ENCODE data around the gene ERC1. TPM values are rescaled to one million over a fixed set of nuclear protein-coding genes. Genes with fewer than 3 reads are reported as not detected.

The ERC1 gene
- polyA plus RNA-seq, 2 of the 4 experiments (the other 2 are of a cell fraction) = 14.2 to 20.9 TPM

- no peak for FAIRE-seq
- Histone ChIP-seq H3K4me2 (no peak overlapping the region), H3K4me1 (no peaks in the 10 kb centered on the region), H3K9me3 (no peaks in the 10 kb centered on the region), H3K4me3 (no peak overlapping the region), H3K27ac (no peak overlapping the region)
- no peak for ATAC-seq
- no peak for DNase-seq (ENCODE audit: low read depth in 1 of 2, low spot score in 1 of 2)
- TF ChIP-seq FOXS1 (CRISPR knock-in tag; IDR thresholded peaks at IDR 0.05) = no peak
- no peak for TF ChIP-seq CEBPB (IDR thresholded peaks at IDR 0.05)
- TF ChIP-seq POLR2AphosphoS2 (conservative IDR thresholded peaks at IDR 0.05; ENCODE audit: low read length) = no peak
- no peak for TF ChIP-seq SMC3 (IDR thresholded peaks at IDR 0.05)
- TF ChIP-seq SREBF2 (IDR thresholded peaks at IDR 0.05) = no peak
- TF ChIP-seq JUN (IDR thresholded peaks at IDR 0.05) = no peak
- no peak for TF ChIP-seq MAFK (IDR thresholded peaks at IDR 0.05; ENCODE audit: partially characterized antibody)
- TF ChIP-seq REST (IDR thresholded peaks at IDR 0.05) = no peak
- no peak for TF ChIP-seq MAZ (IDR thresholded peaks at IDR 0.05; ENCODE audit: borderline replicate concordance, low read depth, low read length)
- no peak for TF ChIP-seq HEYL (CRISPR knock-in tag; IDR thresholded peaks at IDR 0.05)
- 85% methylated on average over 8 of the region's 8 CpGs for WGBS (ENCODE audit: missing lambda C conversion rate)
- CTCF ChIA-PET = interaction anchor here (0.8 to 1.6 kb wide), 2 partner anchors 56 to 409 kb away, joined by 3 to 4 read pairs; no protein-coding TSS in a partner anchor
- POLR2A ChIA-PET = no interaction called here
Observed at GRCh38 chr12:1173781-1174617, 183.0 kb downstream of the ERC1 start.

GRCh38 chr12:1174659-1175058, 183.6 kb downstream of the ERC1 start:
- TF ChIP-seq EHMT2 (IDR thresholded peaks at IDR 0.05; ENCODE audit: low read depth) = no peak
- no peak for TF ChIP-seq MAZ (IDR thresholded peaks at IDR 0.05; ENCODE audit: borderline replicate concordance, low read depth, low read length)
- no peak for TF ChIP-seq ZFP36 (IDR thresholded peaks at IDR 0.05; ENCODE audit: borderline replicate concordance, partially characterized antibody)
- TF ChIP-seq E2F6 (IDR thresholded peaks at IDR 0.05; ENCODE audit: borderline replicate concordance, low read depth) = no peak
- no peak for TF ChIP-seq JUNB (IDR thresholded peaks at IDR 0.05)
- TF ChIP-seq USF2 (IDR thresholded peaks at IDR 0.05) = no peak
- TF ChIP-seq TFCP2L1 (CRISPR knock-in tag; IDR thresholded peaks at IDR 0.05) = no peak
- TF ChIP-seq HDAC2 (IDR thresholded peaks at IDR 0.05) = no peak
- TF ChIP-seq ATOH8 (CRISPR knock-in tag; IDR thresholded peaks at IDR 0.05; ENCODE audit: low read depth) = no peak
- no peak for TF ChIP-seq HOXA7 (CRISPR knock-in tag; IDR thresholded peaks at IDR 0.05)
- no peak for TF ChIP-seq RFX5 (IDR thresholded peaks at IDR 0.05)
- no peak for TF ChIP-seq EP300 (IDR thresholded peaks at IDR 0.05)
- TF ChIP-seq BHLHE40 (IDR thresholded peaks at IDR 0.05; ENCODE audit: low read depth, low read length) = no peak
- no peak for TF ChIP-seq FOSL2 (IDR thresholded peaks at IDR 0.05)
- TF ChIP-seq FOSL2 (CRISPR knock-in tag; IDR thresholded peaks at IDR 0.05) = no peak
- ATAC-seq (no peak), DNase-seq (ENCODE audit: low read depth in 1 of 2, low spot score in 1 of 2) (no peak), FAIRE-seq (no peak)
- POLR2A ChIA-PET = no interaction called here
- no peak overlapping the region for H3K4me3 ChIP-seq
- 68% methylated on average over 2 of the region's 2 CpGs for WGBS (ENCODE audit: missing lambda C conversion rate)
- no peaks in the 10 kb centered on the region for H3K4me1 ChIP-seq
- no peak overlapping the region for H3K27ac ChIP-seq
- no peak overlapping the region for H3K4me2 ChIP-seq
- CTCF ChIA-PET = no interaction called here
- H3K9me3 ChIP-seq = no peaks in the 10 kb centered on the region
